ENCODE measurements around the gene CDK5RAP1. TPM values are rescaled to one million over a fixed set of nuclear protein-coding genes. Genes with fewer than 3 reads are reported as not detected.
"Not testable (repeated sequence)": the region's sequence is repeated elsewhere in the genome, so short reads cannot be mapped to it uniquely, and the experiment has no call there.

The CDK5RAP1 gene
- total RNA-seq, 1 donor from 2014 or later, result 17.0 TPM

GRCh38 chr20:33419140-33419974, 18.0 kb upstream of the CDK5RAP1 start:
- DNase-seq (ENCODE audit: low spot score) (no peak), ATAC-seq (peak; percentile 8)

- DNase-seq (ENCODE audit: low spot score), result no peak
- no peak for ATAC-seq
These were observed 16.7 kb upstream of the CDK5RAP1 start for GRCh38 chr20:33418033-33418432.

GRCh38 chr20:33415948-33416347, 14.6 kb upstream of the CDK5RAP1 start:
- DNase-seq (ENCODE audit: low spot score), result no peak

GRCh38 chr20:33412484-33412838, 11.1 kb upstream of the CDK5RAP1 start:
- peak; percentile 83 for ATAC-seq
- peak; percentile 59 for DNase-seq (ENCODE audit: low spot score)

More at GRCh38 chr20:33415948-33416347, 14.6 kb upstream of the CDK5RAP1 start:
- peak; percentile 77 for ATAC-seq

GRCh38 chr20:33411711-33412483, 10.6 kb upstream of the CDK5RAP1 start:
- no peak for ATAC-seq
- DNase-seq (ENCODE audit: low spot score), result no peak

GRCh38 chr20:33411242-33411641, 9.9 kb upstream of the CDK5RAP1 start:
- no peak for ATAC-seq
- no peak for DNase-seq (ENCODE audit: low spot score)

GRCh38 chr20:33410081-33410742, 8.9 kb upstream of the CDK5RAP1 start:
- no peak for ATAC-seq
- no peak for DNase-seq (ENCODE audit: low spot score)

GRCh38 chr20:33408716-33409654, 7.7 kb upstream of the CDK5RAP1 start:
- DNase-seq (ENCODE audit: low spot score), result no peak
- no peak for ATAC-seq

GRCh38 chr20:33408313-33408712, 7.0 kb upstream of the CDK5RAP1 start:
- ATAC-seq (no peak), DNase-seq (ENCODE audit: low spot score) (no peak)

GRCh38 chr20:33407796-33408195, 6.5 kb upstream of the CDK5RAP1 start:
- DNase-seq (ENCODE audit: low spot score) (no peak), ATAC-seq (no peak)

GRCh38 chr20:33407251-33407650, 5.9 kb upstream of the CDK5RAP1 start:
- DNase-seq (ENCODE audit: low spot score) (no peak), ATAC-seq (no peak)

GRCh38 chr20:33404281-33404680, 3.0 kb upstream of the CDK5RAP1 start:
- ATAC-seq (no peak), DNase-seq (ENCODE audit: low spot score) (no peak)

- ATAC-seq (no peak), DNase-seq (ENCODE audit: low spot score) (no peak)
These were observed 626 bp upstream of the CDK5RAP1 start for GRCh38 chr20:33401921-33402369.

GRCh38 chr20:33400812-33401183, 521 bp downstream of the CDK5RAP1 start:
- DNase-seq (ENCODE audit: low spot score) (no peak), ATAC-seq (peak; percentile 81)

- no peak for DNase-seq (ENCODE audit: low spot score)
These were observed 1.4 kb downstream of the CDK5RAP1 start for GRCh38 chr20:33399924-33400323.

GRCh38 chr20:33394718-33395117, 6.6 kb downstream of the CDK5RAP1 start:
- no peak for ATAC-seq
- no peak for DNase-seq (ENCODE audit: low spot score)

More at GRCh38 chr20:33399924-33400323, 1.4 kb downstream of the CDK5RAP1 start:
- ATAC-seq, result no peak

- DNase-seq (ENCODE audit: low spot score), result no peak
- no peak for ATAC-seq
These were observed 7.7 kb downstream of the CDK5RAP1 start for GRCh38 chr20:33393609-33394008.

- ATAC-seq (no peak), DNase-seq (ENCODE audit: low spot score) (no peak)
These were observed 9.4 kb downstream of the CDK5RAP1 start for GRCh38 chr20:33391722-33392415.

GRCh38 chr20:33389326-33389725, 12.0 kb downstream of the CDK5RAP1 start:
- not testable (repeated sequence) for DNase-seq (ENCODE audit: low spot score); ATAC-seq

- no peak for ATAC-seq
These were observed 13.1 kb downstream of the CDK5RAP1 start for GRCh38 chr20:33388268-33388667.

More at GRCh38 chr20:33388268-33388667, 13.1 kb downstream of the CDK5RAP1 start:
- DNase-seq (ENCODE audit: low spot score), result no peak

All from left lobe of liver (tissue), 2 donors.